Stimulated activated CD4-positive, alpha-beta T cell treated with anti-CD3 and anti-CD28 coated beads, Interleukin-2, amount 100 ng/mL, for 24 hours (primary cell): Measurements from ENCODE around the gene TRIM33.

Experiments used
- DNase-seq, 2 donors: peaks; one replicate each; pipeline ENCODE4 v3.0.0-alpha.2; 2020

Gene TRIM33

DNA sequence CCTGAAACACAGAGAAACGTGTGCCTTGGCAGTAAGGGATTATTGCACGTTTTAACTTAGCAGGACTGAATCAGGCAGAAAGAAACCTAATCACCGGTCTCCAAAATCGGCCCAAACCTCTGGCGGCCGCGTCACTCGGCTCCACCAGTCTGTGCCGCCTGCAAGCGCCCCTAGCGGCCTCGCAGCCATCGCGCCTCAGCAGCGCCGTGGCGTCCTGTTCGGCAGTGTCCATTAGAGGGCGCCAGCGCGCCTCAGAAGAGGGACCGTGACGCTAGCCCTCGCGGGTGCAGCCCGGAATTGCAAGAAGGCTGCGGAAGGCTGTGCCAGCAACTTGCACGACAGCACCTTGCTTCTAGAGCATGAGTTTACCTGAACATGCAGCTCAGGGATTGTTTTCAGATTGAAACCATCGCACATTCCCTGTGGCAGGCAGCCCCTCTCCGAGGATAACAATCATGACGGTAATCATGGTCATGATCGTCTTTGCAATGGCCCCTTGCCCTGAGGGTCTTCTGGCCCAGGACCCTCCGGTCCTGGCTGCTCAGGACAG is 164.4 kb downstream of the TRIM33 start:
- DNase-seq, result peak; percentile 98 to 99

DNA sequence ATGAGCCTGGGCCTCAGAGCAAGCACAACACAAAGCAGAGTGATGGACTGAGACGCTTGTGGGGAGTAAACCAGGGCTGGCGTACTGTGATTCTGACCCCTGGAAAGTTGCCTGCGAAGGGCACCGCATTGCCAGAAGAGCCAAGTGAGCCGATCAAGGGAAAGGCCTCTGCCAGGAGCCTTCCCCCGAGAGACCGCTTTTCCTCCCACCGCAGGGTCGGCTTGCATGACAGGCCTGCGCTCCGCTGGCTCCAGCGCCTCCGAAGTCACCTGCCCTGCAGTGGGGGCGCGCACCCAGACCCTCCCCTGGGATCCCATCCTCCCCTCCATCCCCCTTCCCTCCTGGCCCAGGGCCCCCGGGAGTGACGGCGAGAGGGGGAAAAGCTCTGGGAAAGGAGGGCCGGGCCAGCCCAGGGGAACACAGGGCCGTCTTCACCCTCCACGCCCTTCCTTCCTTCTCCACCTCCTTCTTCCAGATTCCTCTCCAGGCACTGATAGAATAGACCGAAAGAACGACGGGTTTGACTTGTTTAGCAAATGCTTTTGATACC is 165.0 kb downstream of the TRIM33 start:
- DNase-seq, result no peak

DNA sequence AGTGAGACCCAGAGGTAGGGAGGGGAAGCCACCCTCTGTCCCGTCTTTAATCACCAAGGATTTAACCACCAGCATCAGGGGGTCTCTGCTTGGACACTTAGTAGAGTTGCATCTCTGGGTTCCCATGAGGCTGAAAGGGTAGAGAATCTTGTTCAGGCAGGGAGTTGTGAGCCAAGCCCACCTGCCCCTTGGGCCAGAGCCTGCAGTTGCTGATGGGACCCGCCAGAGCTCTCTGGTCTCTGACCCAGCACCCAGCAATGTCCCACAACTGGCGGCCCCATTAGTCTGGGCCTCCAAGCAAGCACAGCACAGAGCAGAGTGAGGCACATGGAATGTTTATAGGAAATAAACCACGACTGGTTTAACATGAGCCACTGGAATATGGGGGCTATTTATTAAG is 166.3 kb downstream of the TRIM33 start:
- no peak for DNase-seq
